ENCODE results near the gene PRH1.

PRH1 gene

DNA sequence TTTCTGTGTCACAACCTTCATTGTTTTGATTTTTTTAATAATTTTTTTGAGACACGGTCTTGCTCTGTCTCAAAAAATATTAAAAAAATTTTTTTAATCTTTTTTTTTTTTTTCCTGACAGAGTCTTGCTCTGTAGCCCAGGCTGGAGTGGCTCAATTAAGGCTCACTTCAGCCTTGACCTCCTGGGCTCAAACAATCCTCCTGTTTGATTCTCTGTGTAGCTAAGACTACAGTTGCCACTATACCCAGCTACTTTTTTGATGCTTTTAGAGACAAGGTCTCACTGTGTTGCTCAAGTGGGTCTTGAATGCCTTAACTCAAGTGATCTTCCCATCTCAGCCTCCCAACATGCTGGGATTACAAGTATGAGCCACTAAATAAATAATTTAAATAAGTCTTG lies 35.8 kb upstream of the PRH1 start:
- TF ChIP-seq, protein P1, sequence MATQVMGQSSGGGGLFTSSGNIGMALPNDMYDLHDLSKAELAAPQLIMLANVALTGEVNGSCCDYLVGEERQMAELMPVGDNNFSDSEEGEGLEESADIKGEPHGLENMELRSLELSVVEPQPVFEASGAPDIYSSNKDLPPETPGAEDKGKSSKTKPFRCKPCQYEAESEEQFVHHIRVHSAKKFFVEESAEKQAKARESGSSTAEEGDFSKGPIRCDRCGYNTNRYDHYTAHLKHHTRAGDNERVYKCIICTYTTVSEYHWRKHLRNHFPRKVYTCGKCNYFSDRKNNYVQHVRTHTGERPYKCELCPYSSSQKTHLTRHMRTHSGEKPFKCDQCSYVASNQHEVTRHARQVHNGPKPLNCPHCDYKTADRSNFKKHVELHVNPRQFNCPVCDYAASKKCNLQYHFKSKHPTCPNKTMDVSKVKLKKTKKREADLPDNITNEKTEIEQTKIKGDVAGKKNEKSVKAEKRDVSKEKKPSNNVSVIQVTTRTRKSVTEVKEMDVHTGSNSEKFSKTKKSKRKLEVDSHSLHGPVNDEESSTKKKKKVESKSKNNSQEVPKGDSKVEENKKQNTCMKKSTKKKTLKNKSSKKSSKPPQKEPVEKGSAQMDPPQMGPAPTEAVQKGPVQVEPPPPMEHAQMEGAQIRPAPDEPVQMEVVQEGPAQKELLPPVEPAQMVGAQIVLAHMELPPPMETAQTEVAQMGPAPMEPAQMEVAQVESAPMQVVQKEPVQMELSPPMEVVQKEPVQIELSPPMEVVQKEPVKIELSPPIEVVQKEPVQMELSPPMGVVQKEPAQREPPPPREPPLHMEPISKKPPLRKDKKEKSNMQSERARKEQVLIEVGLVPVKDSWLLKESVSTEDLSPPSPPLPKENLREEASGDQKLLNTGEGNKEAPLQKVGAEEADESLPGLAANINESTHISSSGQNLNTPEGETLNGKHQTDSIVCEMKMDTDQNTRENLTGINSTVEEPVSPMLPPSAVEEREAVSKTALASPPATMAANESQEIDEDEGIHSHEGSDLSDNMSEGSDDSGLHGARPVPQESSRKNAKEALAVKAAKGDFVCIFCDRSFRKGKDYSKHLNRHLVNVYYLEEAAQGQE (IDR thresholded peaks at IDR 0.05; ENCODE audit: insufficient replicate concordance, low read depth): no peak
- no peak for TF ChIP-seq GABPA (IDR thresholded peaks at IDR 0.05; ENCODE audit: low read depth)
- TF ChIP-seq POLR2AphosphoS5 (IDR thresholded peaks at IDR 0.05; ENCODE audit: low read depth): no peak
- no peak for TF ChIP-seq SPI1 (IDR thresholded peaks at IDR 0.05; ENCODE audit: borderline replicate concordance, low read depth)
- TF ChIP-seq, protein P2, sequence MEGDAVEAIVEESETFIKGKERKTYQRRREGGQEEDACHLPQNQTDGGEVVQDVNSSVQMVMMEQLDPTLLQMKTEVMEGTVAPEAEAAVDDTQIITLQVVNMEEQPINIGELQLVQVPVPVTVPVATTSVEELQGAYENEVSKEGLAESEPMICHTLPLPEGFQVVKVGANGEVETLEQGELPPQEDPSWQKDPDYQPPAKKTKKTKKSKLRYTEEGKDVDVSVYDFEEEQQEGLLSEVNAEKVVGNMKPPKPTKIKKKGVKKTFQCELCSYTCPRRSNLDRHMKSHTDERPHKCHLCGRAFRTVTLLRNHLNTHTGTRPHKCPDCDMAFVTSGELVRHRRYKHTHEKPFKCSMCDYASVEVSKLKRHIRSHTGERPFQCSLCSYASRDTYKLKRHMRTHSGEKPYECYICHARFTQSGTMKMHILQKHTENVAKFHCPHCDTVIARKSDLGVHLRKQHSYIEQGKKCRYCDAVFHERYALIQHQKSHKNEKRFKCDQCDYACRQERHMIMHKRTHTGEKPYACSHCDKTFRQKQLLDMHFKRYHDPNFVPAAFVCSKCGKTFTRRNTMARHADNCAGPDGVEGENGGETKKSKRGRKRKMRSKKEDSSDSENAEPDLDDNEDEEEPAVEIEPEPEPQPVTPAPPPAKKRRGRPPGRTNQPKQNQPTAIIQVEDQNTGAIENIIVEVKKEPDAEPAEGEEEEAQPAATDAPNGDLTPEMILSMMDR (IDR thresholded peaks at IDR 0.05; ENCODE audit: insufficient read depth, low read length): no peak
- Histone ChIP-seq H3K27ac (replicated peaks) (no peak overlapping the region), H3K27me3 (ENCODE audit: insufficient read depth, poor library complexity, severe bottlenecking) (no peaks in the 10 kb centered on the region), H3K4me3 (replicated peaks; ENCODE audit: insufficient read depth, low read length) (no peak overlapping the region)
- no peak for DNase-seq (ENCODE audit: low read depth in 1 of 2, low spot score in 1 of 2)

DNA sequence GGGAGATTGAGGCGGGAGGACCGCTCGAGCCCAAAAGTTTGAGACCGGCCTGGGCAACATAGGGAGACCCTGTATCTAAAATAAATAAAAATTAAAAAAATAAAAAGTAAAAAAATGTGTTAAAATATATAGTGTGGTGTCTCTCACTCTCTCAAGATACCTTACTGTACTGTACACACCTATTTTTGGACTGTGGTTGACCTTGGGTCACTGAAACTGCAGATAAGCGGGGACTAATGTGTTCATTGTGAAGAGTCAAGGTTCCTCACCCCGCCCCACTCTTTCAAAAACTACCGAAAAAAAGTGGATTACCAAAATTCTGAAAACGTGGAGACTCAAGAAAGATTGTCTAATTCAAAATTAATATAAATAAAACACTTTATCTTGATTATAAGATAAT lies 26.3 kb upstream of the PRH1 start:
- TF ChIP-seq GABPA (IDR thresholded peaks at IDR 0.05; ENCODE audit: low read depth) (no peak), SPI1 (IDR thresholded peaks at IDR 0.05; ENCODE audit: borderline replicate concordance, low read depth) (no peak), POLR2AphosphoS5 (IDR thresholded peaks at IDR 0.05; ENCODE audit: low read depth) (no peak)
- TF ChIP-seq, protein P1 (IDR thresholded peaks at IDR 0.05; ENCODE audit: insufficient replicate concordance, low read depth): no peak
- TF ChIP-seq, protein P2 (IDR thresholded peaks at IDR 0.05; ENCODE audit: insufficient read depth, low read length): no peak
- DNase-seq (ENCODE audit: low read depth in 1 of 2, low spot score in 1 of 2): no peak
- Histone ChIP-seq H3K4me3 (replicated peaks; ENCODE audit: insufficient read depth, low read length) (no peak overlapping the region), H3K27me3 (ENCODE audit: insufficient read depth, poor library complexity, severe bottlenecking) (no peaks in the 10 kb centered on the region), H3K27ac (replicated peaks) (no peak overlapping the region)

DNA sequence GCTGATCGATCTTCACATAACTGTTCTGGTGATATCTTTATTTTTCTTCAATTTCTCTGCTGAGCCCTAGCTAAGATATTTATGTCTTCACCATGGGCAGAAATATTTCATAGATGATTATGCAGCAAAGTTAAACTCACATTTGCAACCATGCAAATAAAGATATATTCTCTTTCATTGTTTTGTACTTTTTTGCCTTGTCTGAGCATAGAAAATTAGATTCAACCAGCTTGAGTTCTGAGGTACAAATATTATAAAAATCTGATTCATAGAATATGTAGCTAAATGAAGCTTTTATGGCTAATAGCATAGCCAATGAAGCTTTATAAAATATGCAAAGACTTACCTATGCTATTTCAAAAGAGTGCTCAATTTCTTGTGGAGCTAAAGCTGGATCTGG lies 25.4 kb upstream of the PRH1 start, which contains the start of gene TAS2R13:
Gene TAS2R13 (minus strand): TSS at position 101 of the 400 bp plus-strand sequence. CDS start 264 bp downstream, outside the sequence.
- TF ChIP-seq, protein P2 (IDR thresholded peaks at IDR 0.05; ENCODE audit: insufficient read depth, low read length): no peak
- TF ChIP-seq POLR2AphosphoS5 (IDR thresholded peaks at IDR 0.05; ENCODE audit: low read depth): no peak
- no peak for TF ChIP-seq SPI1 (IDR thresholded peaks at IDR 0.05; ENCODE audit: borderline replicate concordance, low read depth)
- TF ChIP-seq, protein P1 (IDR thresholded peaks at IDR 0.05; ENCODE audit: insufficient replicate concordance, low read depth): no peak
- TF ChIP-seq GABPA (IDR thresholded peaks at IDR 0.05; ENCODE audit: low read depth): no peak
- no peak within 1 kb of the TSS for H3K4me3 ChIP-seq (replicated peaks; ENCODE audit: insufficient read depth, low read length)
- no peak within 1 kb of the TSS for H3K27ac ChIP-seq (replicated peaks)
- H3K27me3 ChIP-seq (ENCODE audit: insufficient read depth, poor library complexity, severe bottlenecking): no peaks in the 10 kb centered on the region
- no peak for DNase-seq (ENCODE audit: low read depth in 1 of 2, low spot score in 1 of 2)

Data from HL-60 (cell line).